EH (cell line): Measurements from ENCODE around the gene NBPF11.
"Not testable (repeated sequence)": the region's sequence is repeated elsewhere in the genome, so short reads cannot be mapped to it uniquely, and the experiment has no call there.

Experiments
- DNase-seq: peaks from one replicate; pipeline ENCODE4 v3.0.0-alpha.2; 2015; ENCODE audit warnings: low read depth

Gene NBPF11

DNA sequence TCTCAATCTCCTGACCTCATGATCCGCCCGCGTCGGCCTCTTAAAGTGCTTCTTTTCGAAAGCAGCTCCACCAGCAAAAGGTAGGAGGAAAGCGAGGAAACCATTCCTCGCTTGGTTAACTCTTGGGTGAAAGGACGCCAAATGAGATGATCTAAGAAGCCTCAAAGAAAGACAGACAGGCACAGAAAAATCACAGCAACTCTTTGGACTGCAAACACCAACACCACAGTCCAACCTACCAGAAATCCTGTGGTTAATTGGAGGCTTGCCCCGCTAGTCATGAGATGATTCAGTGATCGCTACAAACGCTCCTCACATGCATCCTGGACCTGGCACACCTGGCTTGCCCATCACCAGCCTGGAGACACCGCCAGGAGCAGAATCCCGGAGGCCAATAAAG, 1.1 kb downstream of the NBPF11 start:
- DNase-seq: peak; percentile 48

DNA sequence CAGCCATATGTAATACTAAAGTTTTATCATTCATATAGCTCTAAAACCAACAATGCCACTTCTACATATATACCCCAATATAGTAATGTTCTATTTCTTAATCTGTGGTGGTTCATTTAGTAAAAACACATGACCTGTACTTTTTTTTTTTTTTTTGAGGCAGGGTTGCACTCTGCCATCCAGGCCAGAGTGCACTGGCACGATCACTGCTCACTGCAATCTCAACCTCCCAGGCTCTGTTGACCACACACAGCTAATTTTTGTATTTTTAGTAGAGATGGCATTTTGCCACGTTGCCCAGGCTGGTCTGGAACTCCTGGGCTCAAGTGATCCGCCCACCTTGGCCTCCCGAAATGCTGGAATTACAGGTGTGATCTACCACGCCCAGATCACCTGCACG, 2.1 kb downstream of the NBPF11 start:
- not testable (repeated sequence) for DNase-seq

DNA sequence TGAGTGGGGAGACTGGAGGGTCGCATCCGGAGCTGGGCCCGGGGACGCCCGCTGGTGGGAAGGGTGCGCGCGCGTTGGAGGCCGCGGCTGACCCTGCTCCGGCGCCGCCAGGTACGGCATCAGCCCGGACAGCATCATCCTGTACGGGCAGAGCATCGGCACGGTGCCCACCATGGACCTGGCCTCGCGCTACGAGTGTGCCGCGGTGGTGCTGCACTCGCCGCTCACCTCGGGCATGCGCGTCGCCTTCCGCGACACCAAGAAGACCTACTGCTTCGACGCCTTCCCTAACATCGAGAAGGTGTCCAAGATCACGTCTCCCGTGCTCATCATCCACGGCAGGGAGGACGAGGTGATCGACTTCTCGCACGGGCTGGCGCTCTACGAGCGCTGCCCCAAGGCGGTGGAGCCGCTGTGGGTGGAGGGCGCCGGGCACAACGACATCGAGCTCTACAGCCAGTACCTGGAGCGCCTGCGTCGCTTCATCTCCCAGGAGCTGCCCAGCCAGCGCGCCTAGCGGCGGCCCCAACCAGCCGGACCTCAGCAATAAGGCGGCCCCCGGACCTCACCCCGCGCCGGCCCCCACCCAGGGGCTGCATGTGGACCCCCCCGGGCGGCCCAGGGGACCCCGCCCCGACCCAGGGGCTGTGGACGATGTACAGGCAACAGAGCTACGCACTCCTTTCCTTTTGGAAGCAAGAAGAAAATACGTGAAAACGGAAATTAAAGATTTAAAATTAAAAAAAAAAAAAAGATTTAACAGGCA, 2.8 kb downstream of the NBPF11 start:
- not testable (repeated sequence) for DNase-seq

DNA sequence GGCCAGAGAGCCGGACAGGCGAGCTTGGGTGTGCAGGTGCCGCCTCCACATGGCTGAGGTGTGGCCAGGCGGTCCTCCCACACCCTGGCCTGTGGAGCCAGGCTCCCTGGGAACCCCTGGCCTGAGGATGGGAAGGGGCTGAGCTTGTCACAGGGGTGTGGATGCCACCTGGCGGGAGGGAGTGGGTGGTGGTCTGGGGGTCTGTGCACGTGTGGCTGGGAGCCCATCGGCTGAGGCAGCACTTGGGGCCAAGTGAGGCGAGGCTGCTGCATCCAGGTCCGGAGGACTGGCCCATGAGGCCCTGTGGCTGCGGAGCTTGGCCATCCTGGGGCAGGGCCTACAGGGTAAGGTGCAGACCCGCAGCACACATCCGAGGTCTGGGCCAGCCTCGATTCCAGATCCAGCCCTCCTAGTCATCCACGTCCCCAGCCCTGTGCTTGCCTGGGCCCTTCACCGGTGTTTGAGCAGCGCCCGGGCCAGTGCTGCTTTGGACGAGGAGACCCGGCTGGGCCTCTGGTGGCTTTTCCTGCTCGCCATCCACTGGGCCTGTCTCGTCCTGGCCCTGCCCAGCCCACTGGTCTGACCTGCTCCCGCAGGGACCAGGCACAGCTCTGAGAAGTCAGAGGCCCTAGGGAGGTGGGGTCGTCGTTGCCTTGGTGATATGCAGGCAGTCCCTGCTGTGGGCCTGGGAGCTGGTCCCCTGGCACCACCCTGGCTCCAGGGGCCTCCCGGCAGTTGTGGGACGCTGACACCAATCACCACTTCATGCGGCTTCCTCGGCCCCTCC, 4.8 kb downstream of the NBPF11 start:
- not testable (repeated sequence) for DNase-seq

DNA sequence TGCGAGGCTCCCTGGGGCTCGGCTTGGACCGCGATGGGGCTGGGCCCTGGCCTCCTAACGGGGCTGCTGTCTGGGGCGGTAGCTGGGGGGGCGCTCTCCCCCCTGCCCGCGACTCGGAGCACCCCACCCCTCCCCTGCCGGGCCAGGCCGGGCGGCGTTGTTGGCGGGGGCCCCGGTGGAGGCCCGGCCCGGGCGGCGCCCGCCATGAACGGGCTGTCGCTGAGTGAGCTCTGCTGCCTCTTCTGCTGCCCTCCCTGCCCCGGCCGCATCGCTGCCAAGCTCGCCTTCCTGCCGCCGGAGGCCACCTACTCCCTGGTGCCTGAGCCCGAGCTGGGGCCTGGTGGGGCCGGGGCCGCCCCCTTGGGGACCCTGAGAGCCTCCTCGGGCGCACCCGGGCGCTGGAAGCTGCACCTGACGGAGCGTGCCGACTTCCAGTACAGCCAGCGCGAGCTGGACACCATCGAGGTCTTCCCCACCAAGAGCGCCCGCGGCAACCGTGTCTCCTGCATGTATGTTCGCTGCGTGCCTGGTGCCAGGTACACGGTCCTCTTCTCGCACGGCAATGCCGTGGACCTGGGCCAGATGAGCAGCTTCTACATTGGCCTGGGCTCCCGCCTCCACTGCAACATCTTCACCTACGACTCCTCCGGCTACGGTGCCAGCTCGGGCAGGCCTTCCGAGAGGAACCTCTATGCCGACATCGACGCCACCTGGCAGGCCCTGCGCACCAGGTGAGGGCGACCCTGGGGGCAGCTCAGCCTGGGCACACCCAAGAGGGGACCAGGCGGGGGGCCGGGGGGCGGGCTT, 5.7 kb downstream of the NBPF11 start:
- DNase-seq: not testable (repeated sequence)

DNA sequence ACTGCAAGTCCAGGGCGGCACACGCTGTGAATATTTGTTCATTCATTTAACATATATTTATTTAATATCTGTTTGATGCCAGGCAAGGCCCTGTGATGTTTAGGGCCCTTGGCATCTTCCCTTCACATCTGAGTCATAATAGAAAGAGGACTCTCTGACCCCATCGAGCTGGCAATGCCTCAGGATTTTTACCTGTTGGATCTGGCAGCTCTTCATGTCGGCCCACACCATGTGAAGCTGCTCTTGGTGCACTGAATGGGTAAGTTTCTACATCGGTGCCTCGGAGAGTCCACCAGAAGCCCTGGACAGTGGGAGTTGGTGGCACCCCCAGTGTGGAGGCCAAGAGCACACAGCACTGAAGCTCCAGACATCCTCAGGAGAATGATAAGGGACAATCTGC, 8.9 kb downstream of the NBPF11 start:
- not testable (repeated sequence) for DNase-seq

DNA sequence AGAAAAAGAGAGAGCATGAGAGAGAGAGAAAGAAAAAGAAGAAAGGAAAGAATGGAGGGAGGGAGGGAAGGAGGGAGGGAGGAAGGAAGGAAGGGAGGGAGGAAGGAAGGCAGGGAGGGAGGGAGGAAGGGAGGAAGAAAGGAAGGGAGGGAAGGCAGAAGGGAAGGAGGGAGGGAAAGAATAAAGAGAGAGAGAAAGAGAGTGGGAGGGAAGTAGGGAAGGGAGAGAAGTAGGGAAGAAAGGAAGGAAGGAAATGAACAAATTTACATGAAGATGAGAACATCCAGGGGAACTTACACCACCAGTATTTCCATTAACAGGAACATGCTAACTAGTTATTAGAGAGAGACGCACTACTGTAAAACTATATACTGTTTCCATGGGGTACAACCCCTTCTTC, 10.1 kb downstream of the NBPF11 start:
- DNase-seq: not testable (repeated sequence)

DNA sequence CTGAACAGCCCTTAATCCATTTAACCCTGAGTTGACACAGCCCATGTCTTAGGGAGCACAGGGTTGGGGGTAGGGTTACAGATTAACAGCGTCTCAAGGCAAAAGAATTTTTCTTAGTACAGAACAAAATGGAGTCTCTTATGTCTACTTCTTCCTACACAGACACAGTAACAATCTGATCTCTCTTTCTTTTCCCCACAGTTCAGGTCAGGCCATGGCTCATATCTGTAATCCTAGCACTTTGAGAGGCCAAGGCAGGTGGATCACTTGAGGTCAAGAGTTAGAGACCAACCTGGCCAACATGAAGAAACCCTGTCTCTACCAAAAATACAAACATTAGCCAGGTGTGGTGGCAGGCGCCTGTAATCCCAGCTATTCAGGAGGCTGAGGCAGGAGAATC, 13.5 kb downstream of the NBPF11 start:
- DNase-seq: not testable (repeated sequence)

DNA sequence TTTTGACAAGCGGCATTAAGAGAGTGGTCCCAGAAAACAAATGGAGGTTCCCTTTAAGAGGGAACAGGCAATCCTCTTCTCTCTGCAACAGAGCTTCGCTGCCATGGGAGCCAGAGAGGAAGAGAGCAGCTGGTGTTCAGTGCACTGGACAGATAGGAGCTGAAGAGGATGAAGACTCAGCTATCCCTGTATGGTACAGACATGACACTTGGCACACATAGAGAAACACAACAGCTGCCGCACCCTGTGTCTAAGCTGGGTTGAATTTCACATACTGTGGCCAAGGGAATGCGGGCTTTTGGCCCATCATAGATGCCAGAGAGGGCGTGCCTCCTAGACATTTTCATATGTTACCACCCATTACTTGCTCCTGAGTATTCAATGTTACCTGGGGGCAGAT, 29.7 kb downstream of the NBPF11 start:
- not testable (repeated sequence) for DNase-seq

DNA sequence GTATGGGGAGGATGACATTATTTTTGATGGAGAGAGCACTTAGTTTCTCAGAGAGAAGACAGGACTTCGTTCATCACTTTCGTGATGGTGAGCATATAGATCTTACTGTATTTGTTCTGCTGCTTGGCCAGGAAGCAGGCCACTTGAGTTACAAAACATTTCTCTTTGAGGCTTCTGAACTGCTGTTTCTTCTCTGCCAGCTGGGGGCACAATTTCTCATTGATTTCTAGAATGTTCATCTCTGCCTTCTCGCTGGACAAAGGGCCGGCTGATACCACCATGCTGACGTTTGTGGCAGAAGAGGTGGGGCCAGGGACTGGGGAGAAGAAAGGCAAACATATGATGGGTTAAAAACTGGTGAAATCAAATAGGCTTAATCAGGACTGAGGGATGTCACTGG, 31.7 kb downstream of the NBPF11 start:
- DNase-seq: peak; percentile 30

DNA sequence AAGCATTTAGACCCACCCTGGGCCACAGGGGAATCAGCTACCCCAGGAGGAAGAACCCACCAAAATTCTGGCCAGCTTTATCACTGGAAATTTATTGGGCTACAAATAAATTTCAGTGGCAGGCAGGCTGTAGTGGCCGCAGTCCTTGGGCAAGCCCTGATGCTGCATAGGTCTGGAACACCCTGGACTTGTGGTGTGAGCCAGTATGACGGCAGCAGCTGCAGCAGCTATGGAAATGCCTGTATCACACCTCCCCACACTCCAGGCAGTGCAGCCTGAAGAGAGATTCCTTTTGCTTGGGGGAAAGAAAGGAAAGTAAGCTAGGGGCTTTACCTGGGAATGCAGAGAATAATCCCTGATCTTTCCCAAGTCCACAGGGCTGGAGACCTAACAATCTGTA, 56.3 kb downstream of the NBPF11 start:
- not testable (repeated sequence) for DNase-seq

DNA sequence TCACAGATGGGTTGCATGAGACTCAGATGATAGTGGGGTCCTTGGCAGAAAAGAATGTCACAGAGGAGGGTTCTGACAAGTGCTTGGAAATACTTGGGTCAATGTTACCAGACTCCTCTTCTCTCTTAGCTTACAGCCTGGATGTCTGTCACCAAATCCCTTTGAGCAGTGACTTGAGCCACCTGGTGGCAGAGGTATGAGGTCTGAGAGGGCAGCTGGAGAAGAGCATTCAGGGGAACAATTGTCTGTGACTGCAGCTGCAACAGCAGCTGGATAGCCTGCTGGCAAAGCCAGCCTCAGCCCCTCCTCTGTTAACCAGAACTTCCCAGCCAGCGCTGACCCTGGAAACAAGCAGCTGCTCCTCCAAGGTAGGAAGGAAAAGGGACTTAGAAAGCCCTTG, 65.9 kb downstream of the NBPF11 start:
- DNase-seq: not testable (repeated sequence)

DNA sequence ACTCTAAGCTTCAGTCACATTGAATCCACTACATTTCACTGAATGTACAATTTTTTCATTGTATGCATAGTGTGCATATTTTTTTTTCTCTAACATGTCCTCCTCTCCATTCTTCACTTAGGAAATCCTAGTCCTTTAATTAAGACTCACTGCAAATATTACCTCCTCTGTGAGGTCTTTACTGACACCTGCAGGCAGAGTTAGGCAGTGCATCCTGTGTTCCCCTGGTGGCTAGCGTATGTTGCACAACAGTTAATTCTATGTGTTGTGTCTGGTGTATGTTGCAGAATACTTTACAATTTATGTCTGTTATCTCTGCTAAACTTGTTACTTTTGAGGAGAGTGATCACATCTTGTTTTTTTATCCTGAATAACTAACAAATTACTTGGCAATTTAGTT, 70.9 kb downstream of the NBPF11 start:
- not testable (repeated sequence) for DNase-seq

DNA sequence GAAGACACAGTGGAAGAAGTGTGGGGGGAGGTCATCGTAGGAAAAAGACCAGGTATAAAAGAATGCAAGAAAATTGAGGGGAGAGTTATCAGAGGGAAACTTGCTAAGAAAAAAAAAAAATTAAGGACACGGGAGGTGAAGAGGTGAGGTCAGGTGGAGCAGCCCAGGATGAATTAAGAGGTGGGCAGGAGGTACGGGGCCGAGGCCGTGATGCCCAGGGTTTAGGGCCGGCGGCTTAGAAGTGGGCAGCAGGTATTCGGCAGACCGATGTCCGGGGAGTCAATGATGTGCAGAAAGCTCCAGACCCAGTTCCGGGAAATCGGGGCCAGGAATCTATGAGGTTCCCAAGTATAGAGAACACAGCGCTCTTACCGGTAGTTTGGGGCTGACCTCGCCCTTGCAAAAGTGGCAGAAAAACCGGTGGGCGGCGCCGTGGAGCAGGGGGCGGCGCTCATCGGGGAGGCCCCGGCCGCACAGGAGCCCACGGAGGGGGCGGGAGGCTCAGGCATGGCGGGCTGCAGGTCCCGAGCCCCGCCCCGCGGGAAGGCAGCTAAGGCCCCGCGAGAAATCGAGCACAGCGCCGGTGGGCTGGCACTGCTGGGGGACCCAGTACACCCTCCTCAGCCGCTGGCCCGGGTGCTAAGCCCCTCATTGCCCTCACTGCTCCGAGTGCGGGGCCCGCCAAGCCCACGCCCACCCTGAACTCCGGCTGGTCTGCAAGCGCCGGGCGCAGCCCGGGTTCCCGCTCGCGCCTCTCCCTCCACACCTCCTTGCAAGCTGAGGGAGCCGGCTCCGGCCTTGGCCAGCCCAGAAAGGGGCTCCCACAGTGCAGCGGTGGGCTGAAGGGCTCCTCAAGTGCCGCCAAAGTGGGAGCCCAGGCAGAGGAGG, 73.2 kb downstream of the NBPF11 start:
- DNase-seq: not testable (repeated sequence)

DNA sequence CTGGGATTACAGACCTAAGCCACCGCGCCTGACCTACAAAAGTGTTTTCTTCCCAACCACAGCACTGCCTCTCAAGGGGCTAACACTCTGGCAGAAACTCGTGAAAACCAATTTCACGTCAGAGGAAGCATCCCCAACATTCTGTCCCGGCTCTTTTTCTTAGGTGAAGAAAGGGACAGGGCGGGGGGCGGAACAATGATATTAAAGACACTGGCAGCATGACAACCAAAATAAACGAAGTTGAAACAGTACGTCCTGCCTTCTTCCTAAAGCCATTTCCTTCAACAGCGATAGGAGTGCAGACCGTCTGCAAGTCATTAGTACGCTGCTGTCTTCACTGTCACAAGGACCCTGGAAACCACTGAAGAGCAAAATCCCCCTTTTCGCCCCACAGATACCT, 74.0 kb downstream of the NBPF11 start:
- DNase-seq: not testable (repeated sequence)

DNA sequence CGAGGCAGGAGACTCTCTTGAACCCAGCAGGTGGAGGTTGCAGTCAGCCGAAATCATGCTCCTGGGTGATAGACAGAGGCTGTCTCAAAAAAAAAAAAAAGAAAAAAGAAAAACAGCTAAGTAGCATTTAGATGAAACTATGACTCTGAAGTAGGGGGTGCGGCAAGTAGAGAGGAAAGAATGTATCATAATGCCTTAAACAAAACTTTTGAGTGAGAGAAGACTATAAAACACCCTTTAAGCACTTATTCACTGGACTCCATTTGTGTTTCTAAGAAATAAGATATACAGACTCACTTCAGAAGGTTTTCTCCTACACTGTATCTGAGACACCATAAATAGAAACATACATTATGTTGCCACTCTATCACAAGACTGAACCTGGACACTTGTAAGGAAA, 74.6 kb downstream of the NBPF11 start:
- not testable (repeated sequence) for DNase-seq

DNA sequence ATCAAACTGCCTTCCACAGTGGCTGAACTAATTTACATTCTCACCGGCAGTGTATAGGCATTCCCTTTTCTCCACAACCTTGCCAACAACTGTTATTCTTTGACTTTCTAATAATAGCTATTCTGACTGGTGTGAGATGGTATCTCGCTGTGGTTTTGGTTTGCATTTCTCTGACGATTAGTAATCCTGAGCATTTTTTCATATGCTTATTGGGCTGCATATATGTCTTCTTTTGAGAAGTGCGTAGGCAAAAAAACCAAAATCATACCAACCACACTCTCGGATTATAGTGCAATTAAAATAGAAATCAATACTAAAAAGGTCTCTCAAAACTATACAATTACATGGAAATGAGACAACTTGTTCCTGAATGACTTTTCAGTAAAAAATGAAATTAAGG, 78.7 kb downstream of the NBPF11 start:
- not testable (repeated sequence) for DNase-seq

DNA sequence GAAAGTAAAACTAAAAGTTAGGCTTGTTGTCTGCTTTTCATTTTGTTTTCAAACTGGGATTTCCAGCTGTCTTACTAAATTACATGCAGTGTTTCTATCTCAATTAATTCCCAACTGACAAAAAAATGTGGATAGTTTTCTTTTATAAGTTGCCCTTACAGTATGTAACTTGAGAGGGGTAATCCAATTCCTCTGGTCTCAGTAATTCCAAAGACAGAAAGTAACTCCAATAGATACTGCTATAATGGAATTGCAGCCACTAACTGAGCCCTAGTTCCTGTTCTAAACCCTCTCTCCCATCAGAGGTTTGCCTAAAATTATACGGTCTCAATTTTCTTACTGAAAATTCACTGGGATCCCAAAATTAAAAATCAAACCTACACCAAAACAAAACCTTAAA, 83.5 kb downstream of the NBPF11 start:
- DNase-seq: not testable (repeated sequence)

DNA sequence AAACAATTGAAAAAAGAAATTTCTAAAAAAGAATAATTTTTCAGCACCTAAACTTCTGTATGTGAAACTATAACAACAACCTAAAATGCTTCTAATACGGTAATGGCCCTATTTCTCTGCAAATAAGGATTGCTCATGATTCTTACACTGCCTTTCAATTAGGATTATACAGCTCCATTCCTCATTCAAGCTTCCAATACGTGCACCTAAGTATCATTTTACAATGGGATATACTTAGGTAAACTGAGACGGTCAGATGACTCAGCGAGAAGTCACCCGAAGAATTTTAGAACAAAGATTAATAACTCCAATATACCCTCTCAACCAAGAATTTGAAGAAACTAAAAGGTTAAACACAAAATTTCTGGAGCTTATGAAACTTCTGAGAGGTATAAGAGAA, 83.9 kb downstream of the NBPF11 start:
- not testable (repeated sequence) for DNase-seq

DNA sequence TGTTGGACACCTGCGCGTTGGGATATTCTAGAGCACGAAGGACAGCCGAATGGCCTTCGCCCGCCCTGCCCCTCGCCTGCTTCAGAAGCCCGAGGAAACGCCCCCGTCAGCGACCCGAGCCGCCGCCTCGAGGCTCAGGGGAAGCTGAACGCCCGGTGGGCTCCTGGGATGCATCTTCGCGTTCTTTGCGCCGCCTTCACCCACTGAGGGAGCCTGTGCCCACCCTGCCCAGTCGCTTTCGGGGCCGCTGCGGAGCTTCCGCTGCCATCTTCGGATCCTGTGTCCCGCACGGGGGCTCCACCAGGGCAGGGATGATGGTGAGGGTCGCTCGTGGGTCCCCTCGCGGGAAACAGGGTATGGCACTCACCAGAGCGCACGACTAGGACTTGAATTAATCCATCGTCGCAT, 91.8 kb downstream of the NBPF11 start:
- not testable (repeated sequence) for DNase-seq

DNA sequence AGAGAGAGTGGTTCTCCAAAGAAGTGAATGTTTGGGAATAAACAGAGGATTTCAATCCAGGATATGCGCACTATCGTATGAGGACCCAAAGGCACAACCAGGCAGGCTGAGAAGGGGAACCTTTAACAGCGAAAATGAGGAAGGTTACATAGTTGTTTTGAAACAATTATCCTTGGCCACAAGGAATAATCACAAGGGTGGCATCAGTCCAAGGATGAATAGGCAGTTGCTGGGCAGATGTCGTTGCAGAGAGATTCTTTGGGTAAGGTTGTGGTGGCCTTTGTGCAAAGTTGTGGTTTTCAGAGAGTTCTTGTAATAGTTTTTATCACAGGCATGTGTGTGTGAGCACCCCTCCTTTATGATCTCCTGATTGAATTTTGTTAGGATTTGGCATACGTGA, 94.7 kb downstream of the NBPF11 start:
- peak; percentile 35 for DNase-seq
